Loucy (cell line): ENCODE results near the gene SF3B2.

Experiments
- H2AFZ ChIP-seq: fragments of 200-600 bp; sonication (generic); 2 replicates; pipeline ENCODE4 v1.6.0; 2016; ENCODE audit warnings: antibody characterized with exemption, mild to moderate bottlenecking, low read length, moderate library complexity
- H3F3A ChIP-seq: fragments of 200-600 bp; 2 replicates; pipeline ENCODE4 v1.6.0; 2016; ENCODE audit warnings: antibody characterized with exemption, low read depth, mild to moderate bottlenecking
- H3K27me3 ChIP-seq: fragments of 200-600 bp; sonication (generic); 2 replicates; pipeline ENCODE4 v1.6.1; 2014; ENCODE audit warnings: low read length, mild to moderate bottlenecking; ENCODE audit not compliant: insufficient read depth, poor library complexity, severe bottlenecking
- H3K36me3 ChIP-seq: fragments of 200-600 bp; sonication (generic); 2 replicates; pipeline ENCODE4 v1.6.1; 2016; ENCODE audit warnings: low read length; ENCODE audit not compliant: insufficient read depth
- H3K4me1 ChIP-seq: fragments of 200-600 bp; sonication (generic); 2 replicates; pipeline ENCODE4 v1.5.1; 2014; ENCODE audit warnings: low read length, mild to moderate bottlenecking; ENCODE audit not compliant: insufficient read depth, poor library complexity, severe bottlenecking
- H3K4me2 ChIP-seq: fragments of 200-600 bp; sonication (generic); 2 replicates; pipeline ENCODE4 v1.6.0; 2014; ENCODE audit warnings: antibody characterized with exemption, low read length, low read depth, mild to moderate bottlenecking; ENCODE audit not compliant: poor library complexity, severe bottlenecking
- H3K4me3 ChIP-seq: fragments of 200-600 bp; sonication (generic); 2 replicates; pipeline ENCODE4 v1.5.1; 2014; ENCODE audit warnings: low read length, mild to moderate bottlenecking, mixed read lengths; ENCODE audit not compliant: poor library complexity, severe bottlenecking
- H3K79me2 ChIP-seq: fragments of 200-600 bp; sonication (generic); 2 replicates; pipeline ENCODE4 v1.6.1; 2014; ENCODE audit warnings: low read length; ENCODE audit not compliant: insufficient read depth
- H3K9ac ChIP-seq: fragments of 200-600 bp; sonication (generic); 2 replicates; pipeline ENCODE4 v1.6.0; 2014; ENCODE audit warnings: mild to moderate bottlenecking, low read depth, low read length, moderate library complexity; ENCODE audit not compliant: poor library complexity, severe bottlenecking
- H3K9me2 ChIP-seq: fragments of 200-600 bp; sonication (generic); replicated peaks from 2 replicates; pipeline ENCODE4 v1.6.1; 2016; ENCODE audit warnings: low read depth, low read length, mixed read lengths
- H3K9me3 ChIP-seq: fragments of 200-600 bp; sonication (generic); 2 replicates; pipeline ENCODE4 v1.6.1; 2014; ENCODE audit warnings: mild to moderate bottlenecking, antibody characterized with exemption, low read length, low read depth; ENCODE audit not compliant: insufficient read depth
- H4K20me1 ChIP-seq: fragments of 200-600 bp; sonication (generic); 2 replicates; pipeline ENCODE4 v1.6.0; 2014; ENCODE audit warnings: antibody characterized with exemption, low read length, mild to moderate bottlenecking; ENCODE audit not compliant: insufficient read depth, poor library complexity, severe bottlenecking
- CTCF ChIP-seq: fragments of 200-600 bp; sonication (generic); conservative IDR thresholded peaks from 2 replicates; pipeline ENCODE4 v1.5.1; 2014; ENCODE audit warnings: mild to moderate bottlenecking, antibody characterized with exemption, low read length
- EZH2phosphoT487 ChIP-seq: fragments of 200-600 bp; IDR thresholded peaks from 2 replicates; pipeline ENCODE4 v1.6.1; 2018; ENCODE audit warnings: antibody characterized with exemption, mild to moderate bottlenecking, moderate library complexity, borderline replicate concordance

The SF3B2 gene

GRCh38 chr11:66012946-66013761 lies 39.0 kb upstream of the SF3B2 start:
- Histone ChIP-seq H3F3A (no peaks in the 10 kb centered on the region), H2AFZ (no peak overlapping the region), H3K79me2 (no peaks in the 10 kb centered on the region), H3K9ac (no peak overlapping the region), H3K4me2 (no peak overlapping the region), H3K9me2 (no peaks in the 10 kb centered on the region), H3K4me3 (no peak overlapping the region), H3K36me3 (no peaks in the 10 kb centered on the region), H4K20me1 (no peaks in the 10 kb centered on the region), H3K4me1 (peaks cover 7% of the 10 kb centered on the region), H3K27me3 (no peaks in the 10 kb centered on the region), H3K9me3 (no peaks in the 10 kb centered on the region)
- no peak for TF ChIP-seq CTCF
- no peak for TF ChIP-seq EZH2phosphoT487

- Histone ChIP-seq H3K36me3 (no peaks in the 10 kb centered on the region), H4K20me1 (no peaks in the 10 kb centered on the region), H3K9me2 (no peaks in the 10 kb centered on the region), H3K4me1 (peaks cover 2% of the 10 kb centered on the region), H3K4me2 (no peak overlapping the region), H3F3A (no peaks in the 10 kb centered on the region), H2AFZ (no peak overlapping the region), H3K27me3 (no peaks in the 10 kb centered on the region), H3K9ac (no peak overlapping the region), H3K4me3 (no peak overlapping the region), H3K79me2 (no peaks in the 10 kb centered on the region), H3K9me3 (no peaks in the 10 kb centered on the region)
- TF ChIP-seq CTCF (no peak), EZH2phosphoT487 (no peak)
These were observed 38.4 kb upstream of the SF3B2 start for GRCh38 chr11:66013762-66014100.

- Histone ChIP-seq H3K79me2 (no peaks in the 10 kb centered on the region), H3K9me2 (no peaks in the 10 kb centered on the region), H3F3A (no peaks in the 10 kb centered on the region), H3K4me1 (no peaks in the 10 kb centered on the region), H3K9ac (no peak overlapping the region), H3K4me2 (no peak overlapping the region), H3K27me3 (no peaks in the 10 kb centered on the region), H3K9me3 (no peaks in the 10 kb centered on the region), H3K36me3 (no peaks in the 10 kb centered on the region), H2AFZ (no peak overlapping the region), H3K4me3 (no peak overlapping the region), H4K20me1 (no peaks in the 10 kb centered on the region)
- no peak for TF ChIP-seq EZH2phosphoT487
- no peak for TF ChIP-seq CTCF
These were observed 37.2 kb upstream of the SF3B2 start for GRCh38 chr11:66014804-66015453.
